GM11168 (cell line): ENCODE measurements around the gene MRC1.
"Not testable (repeated sequence)": the region's sequence is repeated elsewhere in the genome, so short reads cannot be mapped to it uniquely, and the experiment has no call there.

Source experiments
- in situ Hi-C: fragments of 300-500 bp; cut with MboI; formaldehyde crosslinking; loops from one replicate; pipeline ENCODE4 v1.12.0; 2022; ENCODE audit warnings: low sequenced_read_pairs; ENCODE audit not compliant: unreplicated experiment

MRC1 gene

DNA sequence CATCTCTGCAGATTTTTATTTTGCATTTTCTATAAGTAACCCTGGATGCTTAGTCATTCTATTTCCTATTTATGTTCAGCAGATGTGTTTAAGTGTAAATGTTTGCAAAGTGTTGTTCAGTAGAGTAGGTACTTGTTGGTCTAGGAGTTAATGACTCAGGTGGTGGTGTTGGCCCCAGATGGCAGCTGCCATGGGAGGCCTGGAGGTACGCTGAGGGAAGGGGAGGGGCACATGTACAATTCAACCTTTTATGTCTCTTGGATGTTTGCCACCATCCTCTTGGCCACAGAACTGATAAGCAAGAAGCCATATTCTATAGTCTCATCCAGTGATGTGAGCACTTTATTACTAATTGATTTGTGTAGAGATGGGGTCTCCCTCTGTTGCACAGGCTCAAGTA lies 74.5 kb downstream of the MRC1 start:
- in situ Hi-C loops = no loop called here

DNA sequence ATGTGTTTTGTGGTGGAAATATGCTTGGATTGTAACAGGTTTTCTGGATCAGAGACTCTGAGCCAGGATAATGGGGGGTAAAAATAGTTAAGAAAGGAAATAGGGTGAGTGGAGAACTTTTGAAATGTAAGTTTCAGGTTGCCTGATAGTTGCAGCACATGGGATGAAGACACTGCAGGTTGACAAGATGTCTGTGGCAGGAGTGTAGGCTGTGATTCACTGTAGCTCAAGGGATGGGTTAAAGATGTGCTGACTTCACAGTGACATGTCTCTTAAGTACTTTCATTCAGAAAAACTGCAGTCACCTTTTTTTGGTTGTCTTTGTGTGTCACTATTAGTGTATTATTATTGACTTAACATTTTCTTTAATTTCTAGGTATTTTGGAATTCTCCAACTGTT lies 79.0 kb downstream of the MRC1 start:
- in situ Hi-C loops = no loop called here

DNA sequence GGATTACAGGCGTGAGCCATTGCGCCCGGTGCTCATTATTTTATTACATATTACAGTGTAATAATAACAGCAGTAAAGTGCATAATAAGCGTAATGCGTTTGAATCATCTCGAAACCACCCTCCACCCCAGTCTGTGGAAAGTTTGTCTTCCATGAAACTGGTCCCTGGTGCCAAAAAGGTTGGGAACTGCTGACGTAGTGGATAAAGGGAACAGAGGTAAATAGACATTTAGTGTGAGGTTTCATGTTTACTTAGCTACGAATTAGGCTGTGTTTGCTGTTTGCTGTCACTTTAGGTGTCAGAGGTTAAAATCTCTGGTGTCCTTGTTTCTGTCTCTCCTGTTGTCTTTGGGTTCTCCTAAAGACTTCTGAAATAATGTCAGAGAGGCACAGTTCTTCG lies 82.3 kb downstream of the MRC1 start:
- in situ Hi-C loops = no loop called here

DNA sequence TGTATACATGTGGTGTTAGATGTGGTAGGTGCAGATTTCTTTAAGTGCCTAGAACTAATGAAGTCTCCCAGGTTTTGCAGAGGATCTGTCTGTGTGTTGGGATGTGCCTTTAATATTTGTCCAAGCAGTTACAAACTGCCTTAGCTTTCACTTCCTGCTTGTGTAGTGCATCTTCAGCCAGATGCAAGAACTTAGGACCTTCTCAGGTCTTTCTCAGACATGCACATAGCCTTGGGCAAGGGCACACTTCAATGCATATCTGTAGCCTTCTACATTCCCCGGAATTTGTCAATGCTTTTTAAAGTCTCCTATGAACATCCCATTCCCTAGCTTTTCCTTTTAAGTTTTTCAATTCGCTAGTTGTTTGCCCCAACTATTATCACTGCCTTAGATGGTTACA lies 95.4 kb downstream of the MRC1 start:
- in situ Hi-C loops = no loop called here

DNA sequence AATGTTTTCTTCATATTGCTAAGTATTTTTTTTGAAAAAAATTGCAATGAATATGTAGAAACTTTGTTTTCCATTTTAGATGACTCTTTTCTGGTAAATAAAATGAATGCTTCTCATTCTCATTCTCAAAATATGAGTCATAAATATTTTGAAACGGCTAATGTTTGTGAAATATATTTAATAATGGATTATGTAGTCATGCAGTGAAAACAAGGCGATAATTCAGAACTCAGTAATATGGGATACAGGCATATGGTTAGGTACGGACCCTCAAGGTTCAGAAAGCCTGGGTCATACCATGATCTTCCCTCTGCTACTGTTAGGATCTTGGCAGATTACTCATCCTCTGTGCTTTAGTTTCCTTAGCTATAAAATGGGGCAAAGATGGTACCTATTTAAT lies 96.3 kb downstream of the MRC1 start:
- in situ Hi-C loops = no loop called here

DNA sequence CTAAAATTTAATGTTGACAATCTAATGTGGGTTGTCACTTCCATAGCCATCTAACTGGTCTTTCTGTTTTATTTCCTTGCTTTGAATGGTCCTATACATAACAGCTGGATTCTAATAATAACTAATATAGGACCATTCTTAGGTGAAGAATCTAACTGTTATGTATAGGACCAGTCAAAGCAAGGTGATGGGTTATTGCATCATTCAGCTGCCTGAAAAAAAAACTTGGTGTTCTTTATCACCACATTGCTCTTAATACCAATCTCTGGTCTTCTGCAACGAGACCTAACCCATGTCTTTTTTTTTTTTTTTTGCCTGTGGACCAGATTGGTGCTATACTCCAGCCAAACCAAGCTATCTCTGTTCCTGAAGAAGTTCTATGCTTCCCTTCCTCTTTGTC lies 96.9 kb downstream of the MRC1 start:
- in situ Hi-C loops = no loop called here

DNA sequence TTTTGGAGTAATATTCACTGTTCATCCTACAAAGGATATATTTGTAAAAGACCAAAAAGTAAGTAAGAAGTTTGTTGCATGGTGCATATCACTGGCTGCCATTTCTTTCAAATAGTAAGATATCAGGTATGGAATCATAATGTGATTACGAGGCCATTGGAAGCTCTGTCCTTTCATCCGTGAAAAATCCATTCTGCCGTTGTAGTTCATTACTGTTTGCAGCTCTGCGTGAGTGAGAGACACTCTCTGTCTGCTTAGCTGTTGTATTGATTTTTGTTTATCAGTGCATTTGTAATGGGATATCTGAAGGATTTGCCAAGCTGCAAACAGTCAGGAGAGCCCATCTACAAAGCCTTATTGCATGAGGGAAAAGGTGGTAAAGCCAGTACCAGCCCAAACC lies 98.5 kb downstream of the MRC1 start:
- in situ Hi-C loops = no loop called here

DNA sequence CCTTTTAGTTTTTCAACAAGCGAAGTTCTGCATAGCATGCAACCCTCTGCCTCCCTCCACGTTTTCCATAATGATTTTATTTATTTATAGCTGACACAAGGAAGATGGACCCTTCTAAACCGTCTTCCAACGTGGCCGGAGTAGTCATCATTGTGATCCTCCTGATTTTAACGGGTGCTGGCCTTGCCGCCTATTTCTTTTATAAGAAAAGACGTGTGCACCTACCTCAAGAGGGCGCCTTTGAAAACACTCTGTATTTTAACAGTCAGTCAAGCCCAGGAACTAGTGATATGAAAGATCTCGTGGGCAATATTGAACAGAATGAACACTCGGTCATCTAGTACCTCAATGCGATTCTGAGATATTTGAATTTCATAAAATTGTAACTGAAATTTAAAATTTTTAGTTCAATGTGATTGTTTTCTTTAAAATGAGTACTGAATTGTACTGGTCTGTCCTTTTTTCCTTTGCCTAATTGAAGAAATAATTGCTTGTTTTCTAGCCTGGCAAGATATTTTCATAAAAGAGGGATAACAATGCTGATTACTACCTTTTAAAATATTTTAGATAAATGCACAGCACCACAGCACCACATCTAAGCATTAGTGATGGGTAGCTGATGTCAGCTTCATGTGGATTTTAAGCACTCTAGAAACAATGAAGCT lies 101.1 kb downstream of the MRC1 start:
- in situ Hi-C loops = no loop called here

DNA sequence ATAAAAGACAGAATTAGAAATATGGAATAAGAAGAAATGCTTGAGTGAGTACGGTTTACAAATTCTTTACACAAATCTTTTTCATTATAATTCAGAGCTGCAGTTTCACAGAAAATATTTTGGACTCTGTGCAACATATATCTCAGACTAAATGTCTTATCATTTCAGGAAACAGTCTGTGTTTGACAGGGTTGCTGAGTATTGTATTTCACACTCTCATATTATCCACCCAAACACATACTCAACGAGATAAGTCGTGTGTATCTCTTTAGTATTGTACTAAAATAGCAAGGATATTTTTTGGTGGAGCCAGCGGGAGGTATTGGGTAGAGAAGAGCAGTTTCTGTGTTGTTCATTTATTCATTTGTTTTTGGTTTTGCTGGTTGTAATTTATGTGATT lies 103.6 kb downstream of the MRC1 start:
- in situ Hi-C loops = no loop called here

DNA sequence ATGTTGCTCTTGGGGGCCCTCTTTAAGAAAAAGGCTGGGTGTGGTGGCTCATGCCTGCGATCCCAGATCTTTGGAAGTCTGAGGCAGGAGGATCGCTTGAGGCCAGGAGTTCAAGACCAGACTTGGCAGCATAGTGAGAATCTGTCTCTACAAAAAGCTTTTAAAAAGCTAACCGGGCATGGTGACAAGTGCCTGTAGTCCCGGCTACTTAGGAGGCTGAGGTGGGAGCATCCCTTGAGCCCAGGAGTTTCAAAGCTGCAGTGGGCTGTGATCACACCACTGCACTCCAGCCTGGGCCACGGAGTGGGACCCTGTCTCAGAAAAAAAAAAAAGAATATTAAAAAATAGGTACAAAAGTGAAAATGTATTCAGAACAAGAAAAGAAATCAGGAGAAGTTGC lies 104.5 kb downstream of the MRC1 start:
- in situ Hi-C loops = no loop called here

DNA sequence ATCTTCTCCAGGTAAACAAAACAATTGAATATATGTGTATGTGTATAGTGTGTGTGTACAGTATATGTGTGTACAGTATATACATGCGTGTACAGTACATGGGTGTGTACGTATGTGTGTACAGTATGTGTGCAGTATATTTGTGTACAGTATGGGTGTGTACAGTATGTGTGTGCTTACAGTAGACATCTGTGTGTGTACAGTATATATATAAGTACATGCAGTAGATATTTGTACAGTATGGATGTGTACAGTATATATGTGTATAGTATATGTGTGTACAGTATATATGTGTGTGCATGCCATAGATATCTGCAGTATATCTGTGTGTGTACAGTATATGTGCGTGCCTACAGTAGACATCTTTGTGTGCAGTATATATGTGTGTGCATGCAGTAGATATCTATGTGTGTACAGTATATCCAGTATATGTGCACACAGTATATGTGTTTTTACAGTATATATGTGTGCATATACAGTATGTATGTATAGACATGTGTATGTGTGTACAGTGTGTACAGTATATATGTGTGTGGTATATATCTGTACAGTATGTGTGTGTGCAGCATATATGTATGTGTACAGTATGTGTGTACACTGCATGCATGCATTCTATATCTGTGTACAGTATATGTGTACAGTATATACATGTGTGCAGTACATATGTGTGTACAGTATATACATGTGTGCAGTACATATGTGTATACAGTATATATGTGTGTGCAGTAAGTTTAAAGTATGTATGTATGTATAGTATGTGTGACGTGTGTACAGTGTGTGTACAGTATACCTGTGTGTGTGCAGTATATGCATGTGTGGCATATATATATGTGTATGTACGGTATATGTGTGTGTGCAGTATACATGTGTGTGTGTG lies 105.3 kb downstream of the MRC1 start:
- in situ Hi-C loops = no loop called here

DNA sequence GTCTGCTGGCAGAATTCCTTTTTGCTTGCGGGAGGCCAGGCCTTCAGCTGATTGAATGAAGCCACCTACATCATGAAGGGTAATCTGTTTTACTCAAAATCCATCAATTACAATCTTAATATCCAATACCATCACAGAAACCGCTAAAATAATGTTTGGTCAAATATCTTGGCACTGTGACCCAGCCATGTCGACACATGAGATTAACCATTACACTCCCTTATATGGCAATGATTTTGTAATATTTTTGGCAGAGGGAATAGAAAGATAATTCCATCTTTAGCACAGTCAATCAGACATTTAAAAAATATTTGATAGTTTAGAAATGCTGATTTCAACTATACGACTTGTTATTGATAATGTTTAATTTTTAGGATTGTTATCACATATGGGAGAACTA lies 106.0 kb downstream of the MRC1 start:
- in situ Hi-C loops = no loop called here

DNA sequence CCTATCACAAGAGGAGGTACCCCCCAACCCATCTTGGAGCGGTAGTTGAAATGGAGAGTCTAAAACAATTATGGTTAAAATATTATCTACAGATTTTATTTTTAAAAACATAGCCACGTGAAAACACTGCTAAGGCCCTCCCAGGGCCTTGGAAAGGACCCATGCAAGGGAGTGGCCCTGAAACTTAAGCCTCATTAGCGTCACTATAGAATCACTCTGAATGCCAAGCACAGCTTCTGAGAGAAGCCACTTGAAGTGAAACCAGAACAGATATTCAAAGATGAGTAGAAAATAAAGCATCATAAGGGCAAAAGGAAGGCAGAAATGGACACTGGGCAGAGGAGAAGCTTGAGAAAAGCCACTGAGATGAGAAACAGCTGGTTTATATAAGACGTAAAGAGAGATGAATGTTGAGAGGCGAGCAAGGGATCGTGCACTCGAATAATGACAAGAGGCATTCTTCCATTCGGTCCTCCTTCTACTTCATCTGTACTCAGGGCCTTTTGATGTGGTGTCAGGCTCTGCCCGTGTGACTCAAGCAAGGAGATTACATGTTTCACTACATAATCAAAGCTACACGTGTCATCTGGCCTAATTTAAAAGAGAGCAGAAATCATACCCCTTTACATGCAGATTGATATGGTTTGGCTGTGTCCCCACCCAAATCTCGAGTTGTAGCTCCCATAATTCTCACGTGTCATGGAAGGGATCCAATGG lies 109.2 kb downstream of the MRC1 start:
- in situ Hi-C loops = no loop called here

DNA sequence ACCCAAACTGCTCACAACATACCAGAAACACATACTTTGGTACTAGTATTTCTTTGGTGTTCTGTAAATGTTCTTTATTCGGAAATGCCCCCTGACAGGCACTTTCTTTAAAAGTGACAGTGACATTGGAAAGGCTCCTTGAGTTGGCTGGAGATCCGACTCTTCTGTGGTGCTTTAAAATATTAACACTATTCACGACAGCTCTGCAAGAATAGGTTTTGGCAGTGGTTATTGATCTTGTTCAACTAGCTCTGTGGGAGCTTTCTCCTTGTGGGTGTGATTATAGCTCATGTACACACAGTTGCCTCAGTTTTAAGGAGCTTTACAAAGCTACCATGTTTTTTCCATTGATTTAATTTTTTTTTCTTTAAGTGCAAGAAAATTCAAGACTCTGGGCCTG lies 112.2 kb downstream of the MRC1 start:
- in situ Hi-C loops = no loop called here

DNA sequence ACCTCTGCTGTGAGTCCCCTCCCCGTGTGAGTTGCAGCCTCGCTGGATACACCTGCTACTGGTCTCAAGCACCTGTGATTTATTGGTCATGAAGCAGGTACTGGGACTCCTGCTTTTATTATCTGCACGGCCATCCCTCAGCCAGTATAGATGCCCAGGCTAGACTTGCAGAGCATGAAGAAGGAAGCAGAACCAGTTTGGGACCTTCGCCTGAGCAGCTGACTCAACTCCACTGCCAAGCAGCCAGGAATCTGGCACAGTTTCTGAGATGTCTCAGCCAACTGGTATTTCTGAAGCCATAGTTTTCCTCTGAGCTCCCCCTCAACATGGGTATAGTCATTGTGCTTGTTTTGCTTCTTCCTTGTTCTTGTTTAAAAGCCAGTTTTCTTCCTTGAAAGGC lies 114.6 kb downstream of the MRC1 start:
- in situ Hi-C loops = no loop called here

DNA sequence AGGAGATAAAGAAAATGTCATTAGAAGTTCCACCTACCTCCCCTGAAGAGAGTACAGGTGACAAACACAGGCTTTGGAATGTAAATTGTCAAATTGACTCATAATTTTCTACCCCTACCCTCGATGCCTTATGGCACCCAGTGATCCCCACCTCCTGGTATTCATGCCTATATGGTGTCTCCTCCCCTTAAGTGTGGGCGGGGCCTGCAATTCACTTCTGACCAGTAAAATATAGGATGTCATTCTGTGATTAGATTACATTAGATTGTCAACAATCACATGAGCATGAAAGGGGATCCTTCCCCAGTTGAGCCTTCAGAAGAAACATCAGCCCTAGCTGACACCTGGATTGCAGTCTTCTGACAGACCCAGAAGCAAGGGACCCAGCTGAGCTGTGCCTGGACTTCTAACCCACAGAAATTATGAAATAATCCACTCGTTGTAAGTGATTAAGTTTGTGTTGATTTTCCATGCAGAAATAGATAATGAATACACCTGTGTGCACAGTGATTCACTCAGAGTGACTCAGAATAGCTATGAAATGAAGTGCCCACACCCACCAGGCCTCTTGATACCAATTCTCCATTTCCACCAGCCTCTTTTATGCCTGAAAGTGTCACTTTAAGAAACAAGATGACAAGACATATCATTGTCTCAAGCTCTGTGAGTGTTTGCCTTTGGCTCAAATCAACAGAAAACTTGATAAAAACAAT lies 134.0 kb downstream of the MRC1 start:
- in situ Hi-C loops = no loop called here

DNA sequence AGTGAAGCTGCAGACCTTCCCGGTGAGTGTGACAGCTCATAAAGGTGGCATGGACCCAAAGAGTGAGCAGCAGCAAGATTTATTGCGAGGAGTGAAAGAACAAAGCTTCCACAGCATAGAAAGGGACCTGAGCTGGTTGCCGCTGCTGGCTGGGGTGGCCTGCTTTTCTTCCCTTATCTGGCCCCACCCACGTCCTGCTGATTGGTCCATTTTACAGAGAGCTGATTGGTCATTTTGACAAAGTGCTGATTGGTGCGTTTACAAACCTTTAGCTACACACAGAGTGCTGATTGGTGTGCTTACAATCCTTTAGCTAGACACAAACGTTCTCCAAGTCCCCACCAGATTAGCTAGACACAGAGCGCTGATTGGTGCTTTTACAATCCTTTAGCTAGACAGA lies 141.1 kb downstream of the MRC1 start:
- in situ Hi-C loops = not testable (repeated sequence)

DNA sequence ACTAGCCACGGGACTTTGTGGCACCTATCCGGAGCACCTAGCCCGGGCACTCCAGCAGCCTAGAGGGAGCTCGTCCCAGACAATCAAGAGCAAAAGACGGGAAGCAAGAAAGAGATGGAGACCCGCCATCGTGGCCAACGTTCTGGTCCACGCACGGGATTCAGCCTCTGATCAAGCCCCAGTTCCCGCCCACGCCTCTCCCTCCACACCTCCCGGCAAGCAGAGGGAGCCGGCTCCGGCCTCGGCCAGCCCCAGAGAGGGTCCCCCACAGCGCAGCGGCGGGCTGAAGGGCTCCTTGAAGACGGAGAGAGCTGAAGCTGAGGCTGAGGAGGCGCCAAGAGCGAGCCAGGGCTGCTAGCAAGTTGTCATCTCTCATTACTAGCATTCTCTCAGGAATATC lies 141.6 kb downstream of the MRC1 start:
- in situ Hi-C loops = no loop called here

DNA sequence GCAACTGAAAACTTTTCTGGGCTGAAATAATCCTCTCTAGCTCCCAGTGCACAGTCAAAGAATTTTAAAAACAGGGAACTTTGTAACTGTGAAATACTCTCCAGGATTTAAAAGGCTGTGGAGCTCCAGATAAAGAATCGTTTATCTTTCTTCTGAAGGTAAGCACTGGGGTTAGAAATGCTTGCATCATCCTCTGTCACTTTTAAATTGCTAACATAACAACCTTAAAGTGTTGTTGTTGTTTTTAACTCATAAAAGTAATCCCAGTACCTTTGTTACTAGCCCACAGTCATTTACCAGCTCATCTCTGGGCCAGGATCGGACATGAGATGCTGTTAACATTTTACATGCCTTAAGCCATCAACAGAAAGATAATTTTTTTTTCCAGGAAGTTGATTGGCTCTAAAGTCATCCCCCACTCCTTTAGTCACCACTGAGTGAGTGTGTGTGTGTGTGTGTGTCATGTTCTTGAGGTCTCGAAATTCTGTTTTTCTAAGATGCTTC lies 142.8 kb downstream of the MRC1 start, which contains the start of gene SLC39A12:
Gene SLC39A12 (plus strand): TSS at position 51 of the 504 bp plus-strand sequence. CDS start 1,359 bp downstream, outside the sequence.
- in situ Hi-C loops = no loop called here

DNA sequence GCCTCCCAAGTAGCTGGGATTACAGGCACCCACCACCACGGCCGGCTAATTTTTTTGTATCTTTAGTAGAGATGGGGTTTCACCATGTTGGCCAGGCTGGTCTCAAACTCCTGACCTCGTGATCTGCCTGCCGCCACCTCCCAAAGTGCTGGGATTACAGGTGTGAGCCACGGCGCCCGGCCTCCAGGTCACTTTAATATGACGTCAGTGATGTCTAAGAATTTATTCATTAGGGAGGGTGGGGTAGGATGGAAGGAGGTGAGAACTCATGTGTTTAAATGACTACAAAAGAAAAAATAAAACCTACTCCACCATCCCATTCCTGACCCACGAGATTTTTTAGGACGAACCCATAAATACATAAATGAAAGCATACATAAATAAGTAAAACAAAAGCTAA lies 145.2 kb downstream of the MRC1 start:
- in situ Hi-C loops = not testable (repeated sequence)
